DND-41 (cell line): ENCODE results near the gene TRPC4.

Experiments used
- ATAC-seq: fragments of 200-7000 bp; cut with Tn5 transposase; 3 replicates; pipeline ENCODE4 v1.9.1; 2021; ENCODE audit warnings: low read depth; ENCODE audit not compliant: insufficient read depth
- DNase-seq: peaks from one replicate; pipeline ENCODE4 v3.0.0-alpha.2; 2020
- H2AFZ ChIP-seq: 2 replicates; pipeline ENCODE4 v1.6.0; 2012; ENCODE audit warnings: low read depth, low read length
- H3K27ac ChIP-seq: 2 replicates; pipeline ENCODE4 v1.5.1; 2012; ENCODE audit warnings: low read length, inconsistent platforms
- H3K27me3 ChIP-seq: fragments of 200-600 bp; sonication (generic); 2 replicates; pipeline ENCODE4 v1.6.0; 2012; ENCODE audit warnings: low read length, mild to moderate bottlenecking, inconsistent platforms; ENCODE audit not compliant: insufficient read depth, poor library complexity
- H3K36me3 ChIP-seq: 2 replicates; pipeline ENCODE4 v1.5.1; 2012; ENCODE audit warnings: low read length, inconsistent platforms; ENCODE audit not compliant: insufficient read depth
- H3K4me1 ChIP-seq: 2 replicates; pipeline ENCODE4 v1.5.1; 2012; ENCODE audit warnings: mild to moderate bottlenecking, low read length; ENCODE audit not compliant: insufficient read depth
- H3K4me2 ChIP-seq: 2 replicates; pipeline ENCODE4 v1.6.0; 2012; ENCODE audit warnings: mild to moderate bottlenecking, moderate library complexity, low read length, inconsistent platforms; ENCODE audit not compliant: insufficient read depth
- H3K4me3 ChIP-seq, 2 experiments: fragments of 200-600 bp in 1 of 2; shearing (Covaris generic) in 1 of 2; 2 replicates each; pipeline ENCODE4 v1.5.1; 2012 to 2016; ENCODE audit warnings: inconsistent platforms in 2 of 2, low read length in 2 of 2, mild to moderate bottlenecking in 2 of 2, low read depth in 1 of 2, moderate library complexity in 1 of 2
- H3K79me2 ChIP-seq: 2 replicates; pipeline ENCODE4 v1.6.0; 2012; ENCODE audit warnings: low read length, inconsistent platforms; ENCODE audit not compliant: insufficient read depth
- H3K9ac ChIP-seq: 2 replicates; pipeline ENCODE4 v1.6.0; 2012; ENCODE audit warnings: low read depth, mild to moderate bottlenecking, inconsistent platforms, low read length, moderate library complexity
- H3K9me3 ChIP-seq: 2 replicates; pipeline ENCODE4 v1.5.1; 2012; ENCODE audit warnings: low read length, moderate library complexity, mild to moderate bottlenecking, inconsistent platforms; ENCODE audit not compliant: insufficient read depth, severe bottlenecking
- H4K20me1 ChIP-seq: 2 replicates; pipeline ENCODE4 v1.6.0; 2012; ENCODE audit warnings: low read length; ENCODE audit not compliant: insufficient read depth
- CTCF ChIP-seq: IDR thresholded peaks from 2 replicates; pipeline ENCODE4 v1.5.1; 2012; ENCODE audit warnings: borderline replicate concordance, low read length, moderate library complexity, mild to moderate bottlenecking; ENCODE audit not compliant: poor library complexity, severe bottlenecking; ENCODE audit errors: extremely low read depth
- EZH2 ChIP-seq: IDR thresholded peaks from 3 replicates; pipeline ENCODE4 v1.6.1; 2012; ENCODE audit warnings: borderline replicate concordance, low read depth, mild to moderate bottlenecking, moderate library complexity, low read length, inconsistent platforms; ENCODE audit not compliant: severe bottlenecking

TRPC4 gene

GRCh38 chr13:37899753-37900152, 30.2 kb upstream of the TRPC4 start:
- no peaks in the 10 kb centered on the region for H3K4me1 ChIP-seq
- H4K20me1 ChIP-seq: no peaks in the 10 kb centered on the region
- TF ChIP-seq CTCF (no peak), EZH2 (no peak)
- no peaks in the 10 kb centered on the region for H3K27me3 ChIP-seq
- no peaks in the 10 kb centered on the region for H3K36me3 ChIP-seq
- no peak overlapping the region for H3K9ac ChIP-seq
- no peak for DNase-seq
- no peak overlapping the region for H3K27ac ChIP-seq
- H2AFZ ChIP-seq: no peak overlapping the region
- no peak overlapping the region for H3K4me3 ChIP-seq
- H3K79me2 ChIP-seq: no peaks in the 10 kb centered on the region
- no peak for ATAC-seq
- H3K9me3 ChIP-seq: no peaks in the 10 kb centered on the region
- H3K4me2 ChIP-seq: no peak overlapping the region

DNA sequence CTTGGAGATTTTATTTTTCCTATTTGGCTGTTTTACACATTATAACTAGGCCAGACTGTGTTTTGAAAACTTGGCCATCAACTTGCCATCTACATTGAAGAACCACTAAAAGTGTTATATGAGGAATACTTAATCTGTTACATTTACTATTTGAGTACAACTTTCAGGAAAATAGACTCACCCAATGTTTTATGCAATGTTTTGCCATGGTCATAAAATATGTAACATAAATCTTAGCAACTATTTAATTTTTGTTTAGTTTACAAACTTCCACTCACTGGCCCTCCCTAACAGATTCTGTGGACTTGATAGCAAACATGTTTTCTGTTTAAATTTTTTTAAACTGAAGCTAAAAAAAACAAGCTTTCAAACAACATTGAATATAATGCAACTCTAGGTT, 23.7 kb upstream of the TRPC4 start:
- no peaks in the 10 kb centered on the region for H3K9me3 ChIP-seq
- H3K4me3 ChIP-seq: no peak overlapping the region
- H2AFZ ChIP-seq: no peak overlapping the region
- no peaks in the 10 kb centered on the region for H3K36me3 ChIP-seq
- H3K27ac ChIP-seq: no peak overlapping the region
- H3K9ac ChIP-seq: no peak overlapping the region
- H4K20me1 ChIP-seq: no peaks in the 10 kb centered on the region
- no peaks in the 10 kb centered on the region for H3K4me1 ChIP-seq
- no peak for DNase-seq
- ATAC-seq: no peak
- TF ChIP-seq EZH2: no peak
- TF ChIP-seq CTCF: no peak
- H3K27me3 ChIP-seq: no peaks in the 10 kb centered on the region
- no peaks in the 10 kb centered on the region for H3K79me2 ChIP-seq
- H3K4me2 ChIP-seq: no peak overlapping the region

DNA sequence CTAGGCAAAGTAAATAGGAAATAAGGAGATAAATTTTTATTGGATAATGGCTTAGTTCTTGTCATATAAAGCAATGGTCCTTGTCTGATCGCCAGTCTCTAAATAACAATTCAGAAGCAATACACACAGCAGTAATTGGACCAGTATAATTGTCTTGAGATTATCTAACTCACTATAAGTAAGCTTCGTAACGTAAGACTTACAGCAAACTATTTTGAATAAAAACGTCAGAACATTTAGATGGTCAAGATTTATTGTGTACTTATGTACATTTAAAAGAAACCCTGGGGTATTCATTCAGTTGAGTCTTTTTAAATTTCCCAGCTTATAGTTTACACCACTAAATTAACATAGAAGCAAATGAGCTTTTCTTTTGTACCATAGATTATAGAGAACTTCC, 20.2 kb upstream of the TRPC4 start:
- H3K27me3 ChIP-seq: no peaks in the 10 kb centered on the region
- no peaks in the 10 kb centered on the region for H3K79me2 ChIP-seq
- H3K4me3 ChIP-seq: no peak overlapping the region
- H3K4me2 ChIP-seq: no peak overlapping the region
- H3K4me1 ChIP-seq: no peaks in the 10 kb centered on the region
- no peak overlapping the region for H2AFZ ChIP-seq
- ATAC-seq (no peak), DNase-seq (no peak)
- H3K9ac ChIP-seq: no peak overlapping the region
- TF ChIP-seq CTCF: no peak
- TF ChIP-seq EZH2: no peak
- no peaks in the 10 kb centered on the region for H4K20me1 ChIP-seq
- no peaks in the 10 kb centered on the region for H3K9me3 ChIP-seq
- H3K36me3 ChIP-seq: no peaks in the 10 kb centered on the region
- no peak overlapping the region for H3K27ac ChIP-seq

DNA sequence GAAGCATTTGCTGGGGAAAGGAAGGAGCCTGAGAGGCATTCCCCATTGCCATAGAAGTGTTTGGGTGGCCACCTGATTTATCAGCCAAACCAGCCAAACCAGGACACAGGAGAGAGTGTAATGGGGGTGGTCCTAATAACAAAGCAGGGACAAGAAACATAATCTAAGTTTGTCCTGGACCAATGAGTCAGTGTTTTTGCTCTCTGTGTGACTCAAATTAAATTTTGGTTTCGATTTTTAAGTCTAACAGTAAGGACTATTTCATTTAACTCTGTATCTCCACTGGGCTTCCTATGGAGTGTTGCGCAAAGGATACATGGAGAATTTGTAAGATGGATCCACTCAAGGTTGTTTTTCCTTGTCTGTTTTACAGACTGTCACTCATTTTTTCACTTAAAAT, 19.5 kb upstream of the TRPC4 start:
- no peak overlapping the region for H3K4me2 ChIP-seq
- no peak overlapping the region for H2AFZ ChIP-seq
- no peak overlapping the region for H3K4me3 ChIP-seq
- ATAC-seq (0 out of 3 replicates have a peak, but pooled peaks have one; percentile 14), DNase-seq (no peak)
- TF ChIP-seq EZH2: no peak
- TF ChIP-seq CTCF: no peak
- no peaks in the 10 kb centered on the region for H3K27me3 ChIP-seq
- H3K9me3 ChIP-seq: no peaks in the 10 kb centered on the region
- no peaks in the 10 kb centered on the region for H3K36me3 ChIP-seq
- no peak overlapping the region for H3K27ac ChIP-seq
- no peaks in the 10 kb centered on the region for H4K20me1 ChIP-seq
- H3K4me1 ChIP-seq: no peaks in the 10 kb centered on the region
- H3K9ac ChIP-seq: no peak overlapping the region
- H3K79me2 ChIP-seq: no peaks in the 10 kb centered on the region
